Dedifferentiated amniotic fluid mesenchymal stem cell (primary cell): ENCODE measurements around the gene C1orf159.
"Not testable (repeated sequence)": the region's sequence is repeated elsewhere in the genome, so short reads cannot be mapped to it uniquely, and the experiment has no call there.

Experiments
- DNase-seq: peaks from one replicate; pipeline ENCODE4 v3.0.0-alpha.2; 2016; ENCODE audit errors: extremely low spot score

The C1orf159 gene

DNA sequence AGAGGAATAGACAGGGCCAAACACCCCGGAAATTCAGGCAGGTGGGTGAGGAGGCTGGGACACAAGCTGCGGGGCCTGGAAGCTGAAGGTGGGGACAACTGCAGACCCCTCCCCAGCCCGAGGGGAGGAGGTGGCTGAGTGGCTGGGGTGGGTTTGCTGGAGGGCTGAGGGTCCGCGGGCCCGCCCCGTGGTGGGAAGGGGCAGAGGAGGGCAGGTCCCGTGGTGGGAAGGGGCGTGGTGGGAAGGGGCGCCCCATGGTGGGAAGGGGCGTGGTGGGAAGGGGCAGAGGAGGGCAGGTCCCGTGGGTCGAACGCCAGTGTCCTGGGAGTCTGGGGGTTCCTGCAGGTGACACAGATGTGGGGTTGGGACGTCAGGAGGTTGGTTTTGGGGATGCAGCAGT is 33.5 kb upstream of the C1orf159 start:
- no peak for DNase-seq

DNA sequence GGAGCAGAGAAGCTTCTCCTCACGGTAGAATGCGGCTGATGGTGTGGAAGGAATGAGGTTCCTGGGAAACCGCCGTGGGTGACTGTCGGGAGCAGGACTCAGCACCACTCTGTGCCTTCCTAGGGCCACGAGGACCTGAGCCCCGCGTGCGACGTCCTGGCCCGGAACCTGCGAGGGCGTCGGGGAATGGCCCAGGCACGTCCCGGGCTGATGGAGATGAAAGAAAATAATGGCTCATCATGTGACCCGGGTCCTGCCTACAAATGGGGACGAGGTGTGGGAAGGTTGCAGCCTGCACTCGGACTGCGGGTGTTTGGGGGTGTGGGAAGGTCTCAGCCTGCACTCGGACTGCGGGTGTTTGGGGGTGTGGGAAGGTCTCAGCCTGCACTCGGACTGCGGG is 32.7 kb upstream of the C1orf159 start:
- DNase-seq: no peak

DNA sequence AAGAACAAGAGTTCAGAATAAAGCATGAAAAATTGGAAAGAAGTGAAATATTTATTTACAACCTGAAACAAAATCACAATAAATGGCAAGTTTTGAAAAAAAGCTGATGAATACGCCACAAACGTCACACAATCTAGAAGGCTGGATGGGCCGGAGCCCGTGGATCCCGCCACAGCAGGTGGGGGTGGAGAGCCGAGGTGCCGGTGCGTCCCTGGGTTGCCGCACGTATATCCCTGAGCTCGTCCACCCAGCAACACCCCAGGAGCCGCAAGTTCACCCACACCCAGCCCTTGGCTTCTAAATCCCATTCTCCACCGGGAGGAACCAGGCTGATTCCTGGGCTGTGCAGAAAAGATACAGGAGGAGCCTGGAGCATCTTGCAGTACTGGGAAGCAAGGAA is 32.2 kb upstream of the C1orf159 start:
- no peak for DNase-seq

GRCh38 chr1:1146596-1146995 is 30.7 kb upstream of the C1orf159 start:
- DNase-seq: no peak

GRCh38 chr1:1146026-1146425 is 30.1 kb upstream of the C1orf159 start:
- no peak for DNase-seq

DNA sequence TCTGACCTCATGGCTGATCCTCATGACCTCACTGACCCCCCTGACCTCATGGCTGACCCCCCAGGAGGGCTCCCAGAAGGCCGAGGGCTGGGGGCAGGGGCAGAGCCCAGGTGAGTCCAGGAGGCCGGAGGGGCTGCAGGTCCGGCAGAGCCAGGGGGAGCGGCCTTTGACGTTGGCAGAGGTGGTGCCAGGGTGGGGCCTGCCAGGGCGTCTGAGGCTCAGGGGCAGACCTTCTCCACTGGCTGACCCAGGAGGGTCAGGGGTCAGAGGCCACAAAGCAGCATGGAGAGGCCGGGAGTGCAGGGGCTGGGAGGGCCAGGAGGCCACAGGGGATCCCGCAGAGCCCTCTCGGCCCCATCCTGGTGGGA is 29.6 kb upstream of the C1orf159 start:
- DNase-seq: no peak

GRCh38 chr1:1144843-1145546 is 29.1 kb upstream of the C1orf159 start:
- DNase-seq: no peak

DNA sequence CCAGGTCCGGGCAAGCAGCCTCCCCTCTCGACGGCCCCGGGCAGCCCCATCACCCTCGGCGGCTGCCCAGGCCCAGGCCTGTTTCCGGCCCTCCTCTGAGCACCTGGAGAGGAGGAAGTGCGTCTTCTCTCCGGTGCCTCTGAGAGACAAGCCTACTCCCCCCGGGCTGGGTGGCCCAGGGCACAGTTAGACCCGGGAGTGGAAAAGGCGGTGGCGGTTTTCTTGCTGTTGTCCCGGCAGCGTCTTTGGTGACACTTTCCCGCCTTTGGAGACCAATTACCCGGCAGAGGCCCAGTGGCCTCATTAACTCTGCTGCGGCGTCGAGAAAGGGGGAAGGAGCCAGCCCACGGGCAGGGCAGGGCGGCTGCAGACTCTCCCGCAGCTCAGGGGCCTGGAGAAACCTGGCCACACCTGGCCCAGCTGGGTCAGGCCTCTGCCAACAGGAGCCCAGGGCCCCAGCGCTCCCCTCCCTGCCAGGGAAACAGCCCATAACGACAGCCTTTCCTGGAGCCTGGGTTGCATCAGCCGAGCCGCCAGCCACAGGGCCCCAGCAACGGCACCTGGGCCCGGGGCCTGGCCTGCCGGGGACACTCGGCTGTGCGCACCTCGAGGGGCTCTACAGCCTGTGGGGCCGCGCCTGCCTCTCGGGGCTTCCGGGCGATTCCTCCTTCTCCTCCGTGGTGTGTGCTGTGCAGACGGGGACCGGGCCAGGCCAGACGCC is 28.4 kb upstream of the C1orf159 start:
- DNase-seq: no peak

- DNase-seq: no peak
Observed at GRCh38 chr1:1143636-1144035, 27.7 kb upstream of the C1orf159 start.

DNA sequence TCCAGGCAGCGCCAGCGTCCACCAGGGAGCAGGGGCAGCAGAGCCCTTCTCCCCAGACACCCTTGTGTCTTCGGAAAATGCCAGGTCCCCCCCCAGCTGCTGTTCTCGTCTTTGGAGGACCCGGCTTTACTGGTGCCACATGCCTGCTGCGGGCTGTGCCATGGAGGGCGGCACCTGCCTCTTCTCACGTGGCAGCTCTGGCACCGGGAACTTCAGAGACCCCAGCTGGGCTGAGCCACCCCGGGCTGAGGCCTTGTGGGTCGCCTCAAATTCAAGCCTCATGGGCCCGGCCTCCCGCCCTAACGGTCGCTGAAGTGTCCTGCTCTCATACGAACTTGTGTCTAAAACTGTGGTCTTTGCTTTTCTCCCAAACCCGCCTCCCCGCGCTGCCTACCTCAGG is 27.0 kb upstream of the C1orf159 start:
- no peak for DNase-seq

GRCh38 chr1:1142352-1142751 is 26.5 kb upstream of the C1orf159 start:
- not testable (repeated sequence) for DNase-seq

DNA sequence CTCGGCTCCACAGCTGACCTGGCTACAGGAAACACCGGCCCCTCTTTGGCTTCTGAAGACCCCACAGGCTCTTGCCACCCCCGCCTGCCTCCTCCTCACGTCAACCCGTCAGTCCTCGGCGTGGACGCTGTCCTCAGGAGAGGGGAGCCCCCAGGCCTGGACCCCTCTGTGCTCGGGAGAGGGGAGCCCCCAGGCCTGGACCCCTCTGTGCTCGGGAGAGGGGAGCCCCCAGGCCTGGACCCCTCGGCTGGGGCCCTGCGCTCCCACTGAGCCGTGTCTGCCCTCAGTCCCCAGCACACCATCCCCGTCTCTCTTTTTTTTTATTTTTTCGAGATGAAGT is 26.0 kb upstream of the C1orf159 start:
- DNase-seq: no peak

- DNase-seq: no peak
Observed at GRCh38 chr1:1141244-1141910, 25.5 kb upstream of the C1orf159 start.

- no peak for DNase-seq
Observed at GRCh38 chr1:1140673-1141072, 24.8 kb upstream of the C1orf159 start.

DNA sequence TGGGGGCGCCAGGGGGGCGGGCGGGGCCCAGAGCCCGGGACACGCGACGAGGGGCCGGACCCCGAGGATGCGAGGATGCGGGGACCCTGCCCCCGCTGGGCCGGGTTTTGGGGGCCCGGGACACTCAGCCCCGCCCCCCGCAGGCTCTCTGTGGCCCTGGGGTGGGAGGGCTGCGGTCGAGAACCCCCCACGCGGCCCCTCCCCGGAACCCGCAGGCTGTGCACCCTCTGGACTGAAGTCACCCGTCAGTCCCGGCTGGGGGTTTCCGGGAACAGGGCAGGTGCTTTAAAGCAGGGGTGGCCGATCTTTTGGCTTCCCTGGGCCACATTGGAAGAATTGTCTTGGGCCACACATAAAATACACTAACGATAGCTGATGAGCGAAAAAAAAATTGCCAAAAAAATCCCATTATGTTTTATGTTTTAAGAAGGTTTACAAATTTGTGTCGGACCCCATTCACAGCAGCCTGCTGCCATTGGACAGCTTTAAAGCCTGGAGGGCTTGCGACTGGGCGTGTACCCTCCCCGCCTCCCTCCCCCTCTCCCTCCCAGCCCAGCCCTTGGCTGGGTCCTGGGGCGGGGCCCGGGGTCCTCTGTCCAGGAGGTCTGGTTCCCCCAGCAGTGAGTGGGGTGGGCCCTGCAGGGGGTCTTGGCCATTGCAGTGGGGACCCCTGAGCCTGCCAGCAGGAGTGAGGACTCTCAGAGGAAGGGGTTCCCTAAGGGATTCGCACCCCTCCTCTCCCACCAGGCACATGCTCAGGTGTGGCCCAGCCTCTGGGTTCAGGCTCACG is 21.6 kb upstream of the C1orf159 start:
- no peak for DNase-seq

DNA sequence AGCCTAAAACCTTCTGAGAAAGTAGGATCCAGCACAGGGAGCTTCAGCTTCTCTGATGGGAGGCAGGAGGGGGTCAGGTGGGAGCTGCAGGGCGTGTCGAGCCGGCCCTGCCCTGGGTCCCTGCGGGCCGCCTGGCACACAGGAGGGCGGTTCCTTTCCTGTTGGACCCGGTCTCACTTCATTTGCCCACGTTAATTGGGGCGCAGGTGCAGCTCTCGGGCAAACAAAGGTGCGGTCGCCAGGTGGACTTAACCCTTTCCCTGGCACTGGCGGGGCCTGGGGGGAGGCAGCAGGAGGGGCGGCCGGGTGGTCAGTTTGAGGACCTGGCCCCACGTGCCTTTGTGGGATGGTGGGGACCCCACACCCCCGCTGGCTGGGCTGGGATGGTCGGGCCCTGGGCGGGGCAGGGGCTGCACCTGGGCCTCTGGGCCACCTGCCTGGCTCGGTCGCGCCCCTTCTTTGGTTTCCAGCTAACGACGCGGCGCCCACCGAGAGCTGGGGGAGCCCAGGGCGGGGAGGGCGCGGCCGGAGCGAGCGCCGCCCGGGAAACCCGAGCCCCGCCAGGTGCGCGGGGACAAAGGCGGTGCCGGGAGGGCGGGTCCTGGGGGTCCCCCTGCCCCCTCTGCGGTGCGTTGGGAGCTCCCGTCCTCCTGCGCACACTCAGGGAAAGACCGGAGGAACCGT is 20.8 kb upstream of the C1orf159 start:
- no peak for DNase-seq

- DNase-seq: no peak
Observed at GRCh38 chr1:1135339-1136136, 19.6 kb upstream of the C1orf159 start.

- no peak for DNase-seq
Observed at GRCh38 chr1:1134300-1134970, 18.5 kb upstream of the C1orf159 start.

DNA sequence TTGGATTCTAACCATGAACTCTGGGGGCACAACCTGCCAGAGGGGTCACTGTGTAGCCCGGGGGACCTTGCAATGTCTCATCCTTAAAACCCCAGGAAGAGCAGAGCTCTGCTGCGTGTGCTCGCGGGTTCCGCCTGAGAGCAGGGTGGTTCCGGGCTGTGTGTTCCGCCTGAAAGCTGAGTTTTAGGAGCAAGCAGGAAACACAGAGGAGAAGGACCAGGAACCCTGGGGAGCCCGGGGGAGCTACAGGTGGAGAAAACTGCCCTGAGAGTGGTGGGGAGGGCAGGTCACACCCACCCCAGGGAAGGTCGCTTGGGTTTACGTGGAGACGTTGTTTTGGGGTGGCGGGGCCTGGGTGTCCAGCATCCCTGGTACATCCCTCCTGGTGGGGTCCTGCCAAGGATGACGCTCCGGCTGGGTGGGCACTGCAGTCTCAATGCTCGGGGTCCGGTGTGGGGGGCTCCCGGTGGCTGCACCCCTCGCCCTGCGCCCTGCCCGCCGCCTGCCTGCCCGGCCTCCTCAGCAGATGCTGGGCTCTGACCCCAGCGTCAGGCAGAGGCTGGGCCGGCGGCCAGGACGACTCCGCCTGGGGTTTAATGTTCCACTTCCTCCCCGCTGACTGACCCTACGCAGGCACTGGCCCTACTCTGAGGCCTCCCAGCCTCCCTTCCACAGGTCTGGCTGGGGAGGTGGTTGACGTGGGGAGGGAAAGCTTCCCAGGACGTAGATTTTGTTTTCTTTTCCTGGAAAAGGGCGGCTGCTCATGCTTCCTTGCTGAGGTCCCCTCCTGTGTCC is 17.3 kb upstream of the C1orf159 start:
- DNase-seq: no peak
